Measurements from ENCODE around the gene PHKB.

Gene PHKB

GRCh38 chr16:47627085-47627639 is 166.0 kb downstream of the PHKB start:
- no peaks in the 10 kb centered on the region for H3K27me3 ChIP-seq (ENCODE audit: control insufficient read depth in 5 of 5, insufficient read depth in 4 of 5, low read length in 5 of 5)
- H3K36me3 ChIP-seq (ENCODE audit: control insufficient read depth in 5 of 5, insufficient read depth in 5 of 5, low read length in 5 of 5), result peaks cover 0 to 9% (median 3%) of the 10 kb centered on the region in 5 donors
- no peak overlapping the region for H3K27ac ChIP-seq (ENCODE audit: low read depth, low read length)
- H3K4me3 ChIP-seq (ENCODE audit: low read depth in 1 of 5, low read length in 5 of 5), result no peak overlapping the region
- no peaks in the 10 kb centered on the region for H3K9me3 ChIP-seq (ENCODE audit: control insufficient read depth in 5 of 5, low read length in 5 of 5)
- H3K9ac ChIP-seq (ENCODE audit: low read length in 5 of 5), result no peak overlapping the region
- no peaks in the 10 kb centered on the region for H3K4me1 ChIP-seq (ENCODE audit: control insufficient read depth in 5 of 5, insufficient read depth in 5 of 5, low read length in 5 of 5)

- Histone ChIP-seq H3K27ac (ENCODE audit: low read depth, low read length) (no peak overlapping the region), H3K4me1 (ENCODE audit: control insufficient read depth in 5 of 5, insufficient read depth in 5 of 5, low read length in 5 of 5) (no peaks in the 10 kb centered on the region), H3K36me3 (ENCODE audit: control insufficient read depth in 5 of 5, insufficient read depth in 5 of 5, low read length in 5 of 5) (peaks cover 0 to 9% (median 3%) of the 10 kb centered on the region in 5 donors), H3K9me3 (ENCODE audit: control insufficient read depth in 5 of 5, low read length in 5 of 5) (no peaks in the 10 kb centered on the region), H3K9ac (ENCODE audit: low read length in 5 of 5) (no peak overlapping the region), H3K4me3 (ENCODE audit: low read depth in 1 of 5, low read length in 5 of 5) (no peak overlapping the region), H3K27me3 (ENCODE audit: control insufficient read depth in 5 of 5, insufficient read depth in 4 of 5, low read length in 5 of 5) (no peaks in the 10 kb centered on the region)
These were observed 166.6 kb downstream of the PHKB start for GRCh38 chr16:47627721-47628120.

GRCh38 chr16:47631131-47631530 is 170.0 kb downstream of the PHKB start:
- H3K27ac ChIP-seq (ENCODE audit: low read depth, low read length), result no peak overlapping the region

GRCh38 chr16:47634126-47634525 is 173.0 kb downstream of the PHKB start:
- no peaks in the 10 kb centered on the region for H3K27me3 ChIP-seq (ENCODE audit: control insufficient read depth in 5 of 5, insufficient read depth in 4 of 5, low read length in 5 of 5)
- H3K27ac ChIP-seq (ENCODE audit: low read depth, low read length), result no peak overlapping the region
- no peaks in the 10 kb centered on the region for H3K9me3 ChIP-seq (ENCODE audit: control insufficient read depth in 5 of 5, low read length in 5 of 5)
- H3K4me3 ChIP-seq (ENCODE audit: low read depth in 1 of 5, low read length in 5 of 5), result no peak overlapping the region
- H3K9ac ChIP-seq (ENCODE audit: low read length in 5 of 5), result no peak overlapping the region
- peaks cover 0 to 3% (median 0%) of the 10 kb centered on the region in 5 donors for H3K4me1 ChIP-seq (ENCODE audit: control insufficient read depth in 5 of 5, insufficient read depth in 5 of 5, low read length in 5 of 5)
- H3K36me3 ChIP-seq (ENCODE audit: control insufficient read depth in 5 of 5, insufficient read depth in 5 of 5, low read length in 5 of 5), result peaks cover 6 to 20% (median 8%) of the 10 kb centered on the region in 5 donors

More at GRCh38 chr16:47631131-47631530, 170.0 kb downstream of the PHKB start:
- Histone ChIP-seq H3K4me1 (ENCODE audit: control insufficient read depth in 5 of 5, insufficient read depth in 5 of 5, low read length in 5 of 5) (peaks cover 0 to 3% (median 0%) of the 10 kb centered on the region in 5 donors), H3K4me3 (ENCODE audit: low read depth in 1 of 5, low read length in 5 of 5) (no peak overlapping the region), H3K36me3 (ENCODE audit: control insufficient read depth in 5 of 5, insufficient read depth in 5 of 5, low read length in 5 of 5) (peaks cover 2 to 12% (median 7%) of the 10 kb centered on the region in 5 donors), H3K9ac (ENCODE audit: low read length in 5 of 5) (no peak overlapping the region), H3K9me3 (ENCODE audit: control insufficient read depth in 5 of 5, low read length in 5 of 5) (no peaks in the 10 kb centered on the region), H3K27me3 (ENCODE audit: control insufficient read depth in 5 of 5, insufficient read depth in 4 of 5, low read length in 5 of 5) (no peaks in the 10 kb centered on the region)

- no peaks in the 10 kb centered on the region for H3K9me3 ChIP-seq (ENCODE audit: control insufficient read depth in 5 of 5, low read length in 5 of 5)
- H3K4me3 ChIP-seq (ENCODE audit: low read depth in 1 of 5, low read length in 5 of 5), result no peak overlapping the region
- peaks cover 0 to 3% (median 0%) of the 10 kb centered on the region in 5 donors for H3K4me1 ChIP-seq (ENCODE audit: control insufficient read depth in 5 of 5, insufficient read depth in 5 of 5, low read length in 5 of 5)
- no peak overlapping the region for H3K9ac ChIP-seq (ENCODE audit: low read length in 5 of 5)
- peaks cover 6 to 20% (median 8%) of the 10 kb centered on the region in 5 donors for H3K36me3 ChIP-seq (ENCODE audit: control insufficient read depth in 5 of 5, insufficient read depth in 5 of 5, low read length in 5 of 5)
- H3K27ac ChIP-seq (ENCODE audit: low read depth, low read length), result no peak overlapping the region
- no peaks in the 10 kb centered on the region for H3K27me3 ChIP-seq (ENCODE audit: control insufficient read depth in 5 of 5, insufficient read depth in 4 of 5, low read length in 5 of 5)
These were observed 173.6 kb downstream of the PHKB start for GRCh38 chr16:47634727-47635126.

GRCh38 chr16:47636501-47637099 is 175.5 kb downstream of the PHKB start:
- Histone ChIP-seq H3K9me3 (ENCODE audit: control insufficient read depth in 5 of 5, low read length in 5 of 5) (no peaks in the 10 kb centered on the region), H3K4me1 (ENCODE audit: control insufficient read depth in 5 of 5, insufficient read depth in 5 of 5, low read length in 5 of 5) (peaks cover 0 to 3% (median 0%) of the 10 kb centered on the region in 5 donors), H3K27me3 (ENCODE audit: control insufficient read depth in 5 of 5, insufficient read depth in 4 of 5, low read length in 5 of 5) (no peaks in the 10 kb centered on the region), H3K4me3 (ENCODE audit: low read depth in 1 of 5, low read length in 5 of 5) (no peak overlapping the region), H3K27ac (ENCODE audit: low read depth, low read length) (no peak overlapping the region), H3K36me3 (ENCODE audit: control insufficient read depth in 5 of 5, insufficient read depth in 5 of 5, low read length in 5 of 5) (peaks cover 7 to 25% (median 11%) of the 10 kb centered on the region in 5 donors), H3K9ac (ENCODE audit: low read length in 5 of 5) (no peak overlapping the region)

- peaks cover 0 to 3% (median 0%) of the 10 kb centered on the region in 5 donors for H3K4me1 ChIP-seq (ENCODE audit: control insufficient read depth in 5 of 5, insufficient read depth in 5 of 5, low read length in 5 of 5)
- H3K9ac ChIP-seq (ENCODE audit: low read length in 5 of 5), result no peak overlapping the region
- H3K9me3 ChIP-seq (ENCODE audit: control insufficient read depth in 5 of 5, low read length in 5 of 5), result no peaks in the 10 kb centered on the region
- H3K27me3 ChIP-seq (ENCODE audit: control insufficient read depth in 5 of 5, insufficient read depth in 4 of 5, low read length in 5 of 5), result no peaks in the 10 kb centered on the region
- no peak overlapping the region for H3K4me3 ChIP-seq (ENCODE audit: low read depth in 1 of 5, low read length in 5 of 5)
- no peak overlapping the region for H3K27ac ChIP-seq (ENCODE audit: low read depth, low read length)
- peaks cover 17 to 37% (median 20%) of the 10 kb centered on the region in 5 donors for H3K36me3 ChIP-seq (ENCODE audit: control insufficient read depth in 5 of 5, insufficient read depth in 5 of 5, low read length in 5 of 5)
These were observed 177.0 kb downstream of the PHKB start for GRCh38 chr16:47638175-47638574.

- Histone ChIP-seq H3K27ac (ENCODE audit: low read depth, low read length) (no peak overlapping the region), H3K4me3 (ENCODE audit: low read depth in 1 of 5, low read length in 5 of 5) (no peak overlapping the region), H3K36me3 (ENCODE audit: control insufficient read depth in 5 of 5, insufficient read depth in 5 of 5, low read length in 5 of 5) (peaks cover 12 to 32% (median 17%) of the 10 kb centered on the region in 5 donors), H3K9ac (ENCODE audit: low read length in 5 of 5) (no peak overlapping the region), H3K4me1 (ENCODE audit: control insufficient read depth in 5 of 5, insufficient read depth in 5 of 5, low read length in 5 of 5) (peaks cover 3 to 16% (median 11%) of the 10 kb centered on the region in 5 donors), H3K9me3 (ENCODE audit: control insufficient read depth in 5 of 5, low read length in 5 of 5) (no peaks in the 10 kb centered on the region), H3K27me3 (ENCODE audit: control insufficient read depth in 5 of 5, insufficient read depth in 4 of 5, low read length in 5 of 5) (no peaks in the 10 kb centered on the region)
These were observed 179.5 kb downstream of the PHKB start for GRCh38 chr16:47640661-47641060.

- peaks cover 3 to 16% (median 11%) of the 10 kb centered on the region in 5 donors for H3K4me1 ChIP-seq (ENCODE audit: control insufficient read depth in 5 of 5, insufficient read depth in 5 of 5, low read length in 5 of 5)
- H3K27ac ChIP-seq (ENCODE audit: low read depth, low read length), result no peak overlapping the region
- H3K9me3 ChIP-seq (ENCODE audit: control insufficient read depth in 5 of 5, low read length in 5 of 5), result no peaks in the 10 kb centered on the region
- no peak overlapping the region for H3K4me3 ChIP-seq (ENCODE audit: low read depth in 1 of 5, low read length in 5 of 5)
- H3K9ac ChIP-seq (ENCODE audit: low read length in 5 of 5), result no peak overlapping the region
- H3K36me3 ChIP-seq (ENCODE audit: control insufficient read depth in 5 of 5, insufficient read depth in 5 of 5, low read length in 5 of 5), result peaks cover 5 to 25% (median 15%) of the 10 kb centered on the region in 5 donors
- H3K27me3 ChIP-seq (ENCODE audit: control insufficient read depth in 5 of 5, insufficient read depth in 4 of 5, low read length in 5 of 5), result no peaks in the 10 kb centered on the region
These were observed 182.3 kb downstream of the PHKB start for GRCh38 chr16:47643323-47644000.

- Histone ChIP-seq H3K9me3 (ENCODE audit: control insufficient read depth in 5 of 5, low read length in 5 of 5) (no peaks in the 10 kb centered on the region), H3K9ac (ENCODE audit: low read length in 5 of 5) (no peak overlapping the region), H3K4me3 (ENCODE audit: low read depth in 1 of 5, low read length in 5 of 5) (peak overlapping the region in 1 of 5 donors; percentile 13), H3K27me3 (ENCODE audit: control insufficient read depth in 5 of 5, insufficient read depth in 4 of 5, low read length in 5 of 5) (no peaks in the 10 kb centered on the region), H3K36me3 (ENCODE audit: control insufficient read depth in 5 of 5, insufficient read depth in 5 of 5, low read length in 5 of 5) (peaks cover 7 to 32% (median 21%) of the 10 kb centered on the region in 5 donors), H3K4me1 (ENCODE audit: control insufficient read depth in 5 of 5, insufficient read depth in 5 of 5, low read length in 5 of 5) (peaks cover 3 to 16% (median 11%) of the 10 kb centered on the region in 5 donors), H3K27ac (ENCODE audit: low read depth, low read length) (no peak overlapping the region)
These were observed 183.0 kb downstream of the PHKB start for GRCh38 chr16:47644166-47644565.
